Stimulated activated CD8-positive, alpha-beta memory T cell treated with anti-CD3 and anti-CD28 coated beads, Interleukin-15, amount 100 ng/mL, for 4 hours (primary cell): ENCODE measurements around the gene PLEKHF1.
"Not testable (repeated sequence)": the region's sequence is repeated elsewhere in the genome, so short reads cannot be mapped to it uniquely, and the experiment has no call there.

Experiments
- DNase-seq, 2 donors: peaks; one replicate each; pipeline ENCODE4 v3.0.0-alpha.2; 2020; ENCODE audit warnings: low read depth in 2 of 2

PLEKHF1 gene

DNA sequence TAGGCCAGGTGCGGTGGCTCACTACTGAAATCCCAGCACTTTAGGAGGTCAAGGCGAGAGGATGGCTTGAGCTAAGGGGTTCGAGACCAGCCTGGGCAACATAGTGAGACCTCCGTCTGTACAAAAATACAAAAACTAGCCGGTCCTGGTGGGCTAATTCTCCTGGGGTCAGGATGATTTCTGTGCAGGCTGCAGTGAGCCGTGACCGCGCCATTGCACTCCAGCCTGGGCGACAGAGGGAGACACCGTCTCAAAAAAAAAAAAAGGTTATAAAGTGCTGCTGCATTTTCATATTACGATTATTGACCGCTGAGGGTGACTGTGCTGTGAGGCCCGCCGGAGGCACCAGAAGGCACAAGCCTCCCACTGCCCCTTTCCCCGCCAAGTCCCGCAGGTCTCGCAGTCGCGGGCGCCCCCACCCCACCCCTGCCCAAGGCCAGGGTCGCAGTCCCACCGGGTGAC, 477 bp upstream of the PLEKHF1 start:
- DNase-seq: no peak

DNA sequence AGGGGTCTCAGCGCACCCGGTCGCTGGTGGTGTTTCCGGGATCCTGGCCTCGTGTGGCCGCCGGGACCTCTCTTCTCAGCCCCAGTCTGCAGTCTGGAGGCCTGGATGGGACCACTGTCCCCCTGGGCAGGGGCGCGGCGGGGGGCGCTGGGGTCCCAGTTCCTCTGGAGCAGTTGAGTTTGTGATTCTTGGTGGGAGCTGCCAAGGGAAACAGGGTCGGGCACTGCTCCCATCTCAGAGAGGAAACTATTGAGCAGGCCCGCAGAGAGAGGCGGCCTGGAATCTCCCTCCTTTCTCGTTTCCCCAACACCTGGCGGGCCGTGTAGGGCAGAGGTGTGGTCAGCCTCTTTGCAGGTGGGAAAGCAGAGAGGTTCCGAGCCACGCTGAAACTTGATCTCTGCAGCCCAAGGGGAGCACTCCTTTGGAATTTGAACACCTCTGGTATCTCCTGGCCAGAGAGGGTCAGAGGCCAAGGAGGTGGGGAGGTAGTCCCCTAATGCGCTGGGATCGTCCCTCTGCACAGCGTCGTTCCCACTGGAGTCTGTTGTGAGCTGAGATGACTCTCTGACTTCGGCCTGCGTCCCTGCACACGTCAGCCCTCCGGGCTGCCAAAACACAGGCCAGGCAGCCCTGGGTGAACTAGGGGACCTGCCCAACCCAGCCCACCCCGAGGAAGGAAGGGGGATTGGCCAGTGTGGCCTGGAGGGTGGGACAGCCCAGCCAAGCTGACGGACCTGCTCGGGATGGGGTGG, 741 bp downstream of the PLEKHF1 start:
- no peak for DNase-seq

DNA sequence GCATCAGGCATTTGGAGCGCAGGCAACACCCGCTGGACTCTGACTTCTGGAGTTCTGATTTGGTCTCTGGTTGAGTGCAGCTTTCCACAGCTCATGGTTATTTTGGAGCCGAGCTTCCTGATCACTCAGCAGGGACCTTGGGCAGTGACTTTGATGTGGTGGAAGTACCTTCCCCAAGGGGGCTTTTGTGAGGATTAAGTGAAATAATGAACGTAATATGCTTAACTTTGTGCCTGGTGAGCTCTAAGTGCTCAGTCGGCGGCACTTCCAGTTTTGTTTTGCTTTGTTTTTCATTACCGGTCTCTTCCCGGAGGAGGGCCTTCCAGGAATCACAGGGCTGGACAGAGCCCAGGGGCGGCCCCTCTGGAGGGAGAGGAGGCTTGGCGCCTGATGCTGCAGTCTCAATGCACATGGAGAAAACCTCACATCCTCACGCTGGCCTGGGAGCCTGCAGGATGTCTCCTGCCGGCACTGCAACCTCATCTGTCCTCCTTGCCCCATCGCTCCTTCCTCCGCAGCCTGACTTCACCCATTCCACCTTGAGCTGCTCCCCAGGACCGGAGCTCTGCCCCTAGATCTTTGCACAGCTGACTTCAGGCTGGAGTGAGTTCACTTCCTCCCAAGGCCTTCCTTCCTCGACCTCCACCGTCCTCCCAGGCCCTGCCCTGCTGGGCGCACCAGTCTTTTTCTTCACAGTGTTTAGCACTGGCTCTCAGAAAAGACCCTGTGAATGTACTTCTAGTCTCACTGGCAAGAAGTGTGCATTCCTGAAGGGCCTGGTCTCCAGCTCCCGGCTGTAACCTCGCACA, 1.5 kb downstream of the PLEKHF1 start:
- DNase-seq: no peak

DNA sequence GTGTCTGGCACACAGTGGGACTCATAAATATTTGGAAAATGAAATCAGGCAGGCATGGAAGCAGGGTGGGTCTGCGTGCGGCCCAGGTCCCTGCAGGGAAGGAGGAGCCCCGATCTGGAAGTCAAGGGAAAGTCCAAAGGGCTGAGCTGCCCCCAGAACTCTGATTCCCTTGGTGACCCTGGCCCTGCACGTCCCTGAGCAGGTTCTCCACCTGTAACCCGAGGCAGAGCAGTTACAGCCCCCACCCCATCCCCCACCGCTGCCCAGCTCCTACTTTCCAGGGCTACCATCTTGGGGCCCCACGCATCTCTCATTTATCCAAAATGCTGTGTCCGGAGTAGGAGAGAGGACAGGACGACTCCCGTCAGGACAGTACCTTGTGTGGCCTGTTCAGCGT, 2.1 kb downstream of the PLEKHF1 start:
- no peak for DNase-seq

DNA sequence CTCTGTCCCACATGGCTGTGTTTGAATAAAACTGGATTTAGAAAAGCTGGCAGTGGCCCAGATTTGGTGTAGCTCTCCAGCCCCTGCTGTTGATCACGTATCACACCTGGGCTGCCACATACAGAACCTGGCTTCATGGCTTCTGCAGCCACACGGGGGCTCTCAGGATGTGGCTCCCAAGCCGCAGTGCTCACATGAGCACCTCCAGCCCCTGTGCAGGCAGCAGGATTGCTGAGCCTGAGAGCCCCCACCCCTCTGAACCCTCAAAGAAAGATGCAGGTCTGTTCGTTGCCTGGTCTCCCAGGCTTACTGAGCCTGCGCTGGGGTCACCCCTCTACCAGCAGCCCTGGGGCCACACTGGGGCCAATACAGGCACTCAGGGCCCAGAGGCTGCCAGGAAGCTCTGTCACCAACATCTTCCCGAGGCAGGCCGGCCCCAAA, 2.7 kb downstream of the PLEKHF1 start:
- DNase-seq: no peak

DNA sequence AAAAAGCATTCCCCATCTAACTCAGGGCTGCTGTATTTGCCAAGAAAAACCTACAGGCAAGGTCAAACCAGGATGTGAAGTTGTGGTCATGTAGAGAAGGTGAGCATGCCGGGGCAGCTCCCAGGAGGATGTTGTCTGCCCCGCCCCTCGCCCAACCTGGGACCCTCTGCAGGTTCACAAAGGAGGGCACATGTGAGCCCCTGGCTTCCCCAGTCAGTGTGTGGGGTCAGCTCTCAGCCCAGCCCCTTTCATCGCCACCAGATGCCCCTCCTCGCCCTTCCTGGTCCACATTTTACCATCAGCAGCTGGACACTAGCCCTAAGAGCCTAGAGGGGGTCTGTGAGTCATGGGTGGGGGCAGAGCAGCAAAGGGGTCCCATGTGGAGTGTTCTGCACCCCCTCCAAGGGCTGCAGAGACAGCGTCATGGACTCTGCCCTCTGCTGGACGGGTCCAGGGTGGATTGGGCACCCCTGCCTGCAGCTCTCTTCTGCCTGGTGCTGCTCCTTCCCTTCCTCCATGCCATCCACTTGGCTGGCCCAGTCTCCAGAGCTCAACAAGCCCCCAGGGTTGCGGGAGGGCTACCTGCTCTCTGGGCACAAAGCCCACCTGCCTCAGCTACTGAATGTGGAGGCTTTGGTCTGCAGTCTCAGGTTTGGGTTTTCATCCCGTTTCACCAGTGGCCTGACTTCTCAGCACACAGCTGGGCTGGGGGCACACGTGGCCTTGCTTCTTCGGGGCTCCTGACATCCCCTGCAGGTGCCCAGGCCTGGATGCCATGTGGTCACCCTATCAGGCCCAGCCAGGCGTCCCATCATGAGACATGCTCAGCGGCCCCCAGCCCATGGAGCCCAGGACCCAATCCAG, 3.7 kb downstream of the PLEKHF1 start:
- no peak for DNase-seq

DNA sequence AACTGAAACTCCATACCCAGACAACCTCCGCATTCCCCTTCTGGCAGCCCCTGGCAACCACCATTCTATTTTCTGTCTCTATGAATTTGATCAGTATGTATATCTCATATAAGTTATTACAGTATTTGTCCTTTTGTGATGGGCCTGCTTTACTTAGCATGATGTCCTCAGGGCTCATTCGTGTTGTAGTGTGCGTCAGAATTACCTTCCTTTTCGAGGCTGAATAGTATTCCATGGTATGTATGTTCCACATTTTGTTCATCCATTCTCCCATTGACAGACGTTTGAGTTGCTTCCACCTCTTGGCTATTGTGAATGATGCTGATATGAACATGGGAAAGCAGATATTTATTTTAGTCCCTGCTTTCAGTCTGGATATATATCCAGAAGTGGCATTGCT, 5.0 kb downstream of the PLEKHF1 start:
- DNase-seq: no peak

DNA sequence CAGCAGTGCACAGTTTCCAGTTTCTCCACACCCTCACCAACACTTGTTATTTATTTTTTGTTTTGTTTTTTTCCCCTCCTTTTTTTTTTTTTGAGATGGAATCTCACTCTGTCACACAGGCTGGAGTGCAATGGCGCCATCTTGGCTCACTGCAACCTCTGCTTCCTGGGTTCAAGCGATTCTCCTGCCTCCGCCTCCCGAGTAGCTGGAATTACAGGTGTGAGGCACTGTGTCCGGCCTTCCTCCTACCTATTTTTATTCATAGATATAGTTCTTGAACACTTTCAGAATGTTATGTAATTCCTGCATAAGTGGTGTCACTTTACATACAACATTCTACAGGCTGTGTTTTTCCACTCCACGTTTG, 5.7 kb downstream of the PLEKHF1 start:
- not testable (repeated sequence) for DNase-seq

DNA sequence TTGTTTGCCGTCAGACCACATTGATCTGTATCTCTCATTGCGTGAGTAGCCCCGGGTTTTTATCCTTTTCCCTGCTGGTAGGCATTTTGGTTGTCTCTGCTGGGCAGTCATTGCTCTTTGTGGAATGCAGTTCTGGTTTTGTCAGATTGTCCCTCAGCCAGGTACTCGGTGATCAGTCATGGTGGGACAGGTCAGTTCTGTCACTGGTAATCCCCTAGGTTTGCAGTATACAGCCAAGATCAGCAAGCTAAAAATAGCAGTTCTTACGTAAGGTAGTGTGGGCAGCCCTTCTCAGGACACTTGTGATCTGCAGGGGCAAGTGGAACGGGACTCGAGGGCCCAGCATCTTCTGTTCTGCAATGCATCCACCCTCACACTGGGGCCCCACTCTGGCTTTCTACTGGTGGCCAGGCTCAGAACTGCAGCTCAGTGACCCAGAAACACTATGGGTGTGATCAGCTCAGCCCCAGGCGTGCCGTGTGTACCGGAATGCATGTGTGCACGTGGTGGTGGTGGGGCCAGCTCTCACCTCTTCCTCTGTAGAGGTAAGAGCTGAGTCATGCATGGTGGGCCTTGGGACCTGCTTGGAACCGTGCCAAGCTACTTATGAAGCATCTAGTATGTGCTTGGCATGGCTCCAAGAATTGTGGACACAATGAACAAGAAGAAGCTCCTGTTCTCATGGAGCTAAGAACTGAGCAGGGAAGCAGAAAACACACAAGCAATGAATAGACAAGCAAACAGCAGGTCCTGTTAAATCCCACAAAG, 6.3 kb downstream of the PLEKHF1 start:
- DNase-seq: peak; percentile 77 to 87

DNA sequence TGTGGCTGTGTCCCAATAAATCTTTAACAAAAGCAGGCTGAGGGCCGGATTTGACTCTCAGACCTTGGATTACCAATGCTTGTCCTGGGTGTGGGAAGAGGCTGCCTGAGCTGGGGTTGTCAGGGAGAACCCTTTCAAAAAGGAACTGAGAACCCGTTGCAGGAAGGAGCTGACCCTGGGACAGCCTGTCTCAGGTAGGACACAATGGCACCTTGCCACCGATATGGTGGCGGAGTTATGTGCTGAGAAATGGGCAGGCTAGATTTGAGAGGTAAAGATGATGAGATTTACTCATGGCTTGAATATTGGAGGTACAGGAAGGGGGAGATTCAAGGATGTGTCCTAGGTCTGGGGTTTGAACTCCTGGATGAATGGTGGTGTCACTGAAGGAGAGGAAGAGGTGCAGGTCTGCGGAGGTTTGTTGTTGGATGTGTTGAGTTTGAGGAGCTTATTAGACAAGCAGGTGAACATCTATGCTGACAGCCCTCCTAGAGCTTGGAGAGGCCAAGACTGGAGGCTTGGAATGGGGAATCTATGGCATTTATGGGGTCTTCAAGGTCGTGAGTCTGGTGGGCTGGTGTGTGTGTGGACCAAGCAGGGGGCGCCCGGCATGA, 7.2 kb downstream of the PLEKHF1 start:
- no peak for DNase-seq

DNA sequence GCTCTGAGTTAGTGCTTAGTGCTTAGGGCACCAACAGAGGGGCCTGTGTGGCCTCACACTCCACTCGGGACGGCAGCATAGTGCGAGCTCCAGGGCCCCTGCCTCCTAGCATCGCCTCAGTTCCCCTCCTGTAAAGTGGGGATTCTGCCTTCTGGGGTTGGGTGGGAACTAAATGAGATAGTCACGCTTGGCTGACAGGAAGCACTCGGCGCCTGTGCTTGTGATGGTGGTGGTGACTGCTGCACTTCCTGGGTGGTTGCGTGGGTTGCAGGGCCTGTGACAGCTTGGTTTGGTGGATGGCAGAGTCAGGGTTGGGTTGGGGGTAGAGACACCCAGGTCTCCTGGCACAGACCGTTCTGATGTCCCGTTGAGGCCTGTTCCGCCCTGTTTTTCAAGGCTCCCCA, 7.7 kb downstream of the PLEKHF1 start:
- peak; percentile 79 to 88 for DNase-seq

DNA sequence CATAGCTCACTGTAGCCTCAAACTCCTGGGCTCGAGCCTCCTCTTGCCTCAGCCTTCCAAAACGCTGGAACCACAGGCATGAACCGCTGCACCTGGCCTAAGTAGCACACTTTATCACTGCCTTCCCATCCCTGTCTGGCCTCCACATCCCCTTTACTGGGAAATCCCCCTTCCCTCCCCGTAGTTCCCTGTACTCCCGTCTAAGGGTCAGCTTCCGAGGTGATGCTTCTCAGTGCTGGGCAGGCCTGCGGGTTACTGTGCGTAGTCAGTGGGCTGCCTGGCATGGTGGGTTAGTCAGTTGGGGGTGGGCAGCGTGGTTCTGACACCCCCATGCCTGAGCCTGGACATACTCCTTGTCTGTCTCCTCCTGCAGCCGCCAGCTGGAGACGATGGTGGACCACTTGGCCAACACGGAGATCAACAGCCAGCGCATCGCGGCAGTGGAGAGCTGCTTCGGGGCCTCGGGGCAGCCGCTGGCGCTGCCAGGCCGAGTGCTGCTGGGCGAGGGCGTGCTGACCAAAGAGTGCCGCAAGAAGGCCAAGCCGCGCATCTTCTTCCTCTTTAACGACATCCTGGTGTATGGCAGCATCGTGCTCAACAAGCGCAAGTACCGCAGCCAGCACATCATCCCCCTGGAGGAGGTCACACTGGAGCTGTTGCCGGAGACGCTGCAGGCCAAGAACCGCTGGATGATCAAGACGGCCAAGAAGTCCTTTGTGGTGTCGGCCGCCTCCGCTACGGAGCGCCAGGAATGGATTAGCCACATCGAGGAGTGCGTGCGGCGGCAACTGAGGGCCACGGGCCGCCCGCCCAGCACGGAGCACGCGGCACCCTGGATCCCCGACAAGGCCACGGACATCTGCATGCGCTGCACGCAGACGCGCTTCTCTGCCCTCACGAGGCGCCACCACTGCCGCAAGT, 8.4 kb downstream of the PLEKHF1 start:
- DNase-seq: no peak

DNA sequence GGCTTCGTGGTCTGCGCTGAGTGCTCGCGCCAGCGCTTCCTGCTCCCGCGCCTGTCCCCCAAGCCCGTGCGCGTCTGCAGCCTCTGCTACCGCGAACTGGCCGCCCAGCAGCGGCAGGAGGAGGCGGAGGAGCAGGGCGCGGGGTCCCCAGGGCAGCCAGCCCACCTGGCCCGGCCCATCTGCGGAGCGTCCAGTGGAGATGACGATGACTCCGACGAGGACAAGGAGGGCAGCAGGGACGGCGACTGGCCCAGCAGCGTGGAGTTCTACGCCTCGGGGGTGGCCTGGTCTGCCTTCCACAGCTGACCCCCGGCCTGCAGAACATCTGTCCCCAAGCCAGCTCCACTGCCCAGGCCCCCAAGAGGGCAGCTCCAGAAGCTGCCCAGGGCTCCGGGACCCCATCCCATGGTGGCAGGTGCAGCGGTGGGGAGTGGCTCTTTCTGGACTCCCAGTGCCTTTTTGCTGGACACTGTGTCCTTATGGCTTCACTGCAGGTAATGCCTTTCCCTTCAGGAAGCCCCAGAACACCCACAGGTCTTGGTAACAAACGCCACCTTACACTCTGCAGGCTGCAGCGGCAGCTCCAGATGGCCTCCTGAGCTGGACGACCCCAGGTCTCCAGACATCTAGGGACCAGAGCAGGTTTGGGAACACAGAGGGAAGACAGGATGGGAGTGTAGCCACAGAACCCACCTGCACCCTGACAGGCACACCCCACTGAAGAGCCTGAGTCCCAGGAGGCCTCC, 9.3 kb downstream of the PLEKHF1 start:
- no peak for DNase-seq

DNA sequence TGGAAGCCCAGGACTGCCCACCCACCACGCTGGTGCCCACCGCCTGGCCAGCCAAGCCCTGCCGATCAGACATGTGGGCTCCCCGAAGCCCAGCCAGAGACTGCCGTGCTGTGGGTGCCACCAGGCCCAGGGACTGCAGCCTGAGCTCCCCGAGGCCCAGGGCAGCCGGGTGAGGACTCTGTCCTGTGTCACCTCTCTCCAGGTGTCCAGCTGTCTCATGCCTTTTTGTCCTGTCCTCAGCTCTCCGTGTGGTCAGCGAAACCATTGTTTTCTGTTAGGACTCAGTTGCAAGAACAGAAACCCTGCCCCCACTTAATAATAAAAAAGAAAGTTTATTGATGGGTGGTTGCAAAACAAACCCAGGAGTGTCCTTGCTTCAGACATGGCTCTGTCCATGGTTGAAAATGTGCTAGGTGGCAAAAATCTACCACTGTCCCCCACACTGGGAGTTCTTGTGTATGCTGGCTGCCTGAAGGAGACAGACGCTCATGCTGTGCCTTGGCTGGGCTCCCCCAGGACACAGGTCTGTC, 9.9 kb downstream of the PLEKHF1 start:
- no peak for DNase-seq

DNA sequence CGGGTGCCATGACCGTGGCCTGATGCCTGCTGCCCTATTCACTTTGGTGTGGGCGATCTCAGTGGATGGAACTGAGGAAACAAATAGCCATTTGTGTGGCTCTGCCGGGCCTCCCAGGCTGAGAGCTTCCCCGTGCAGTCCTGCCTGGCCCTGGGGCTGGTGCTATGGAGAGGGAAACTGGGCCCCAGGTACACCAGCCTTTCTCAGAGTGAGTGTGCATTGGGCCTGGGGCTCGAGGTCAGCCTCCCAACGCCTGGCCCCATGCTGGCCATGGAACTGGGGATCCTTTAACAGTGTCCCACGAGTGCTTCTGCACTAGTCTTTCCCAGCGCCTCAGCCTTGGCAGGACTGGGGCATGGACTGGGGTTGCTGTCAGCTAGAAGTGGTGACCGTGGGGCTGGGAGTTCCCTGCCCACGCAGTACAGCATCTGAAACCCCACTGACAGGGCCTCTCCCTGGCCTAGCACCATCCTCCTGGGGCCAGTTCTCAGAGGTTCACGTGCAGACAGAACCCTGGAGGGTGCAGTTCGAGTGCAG, 10.5 kb downstream of the PLEKHF1 start:
- no peak for DNase-seq

DNA sequence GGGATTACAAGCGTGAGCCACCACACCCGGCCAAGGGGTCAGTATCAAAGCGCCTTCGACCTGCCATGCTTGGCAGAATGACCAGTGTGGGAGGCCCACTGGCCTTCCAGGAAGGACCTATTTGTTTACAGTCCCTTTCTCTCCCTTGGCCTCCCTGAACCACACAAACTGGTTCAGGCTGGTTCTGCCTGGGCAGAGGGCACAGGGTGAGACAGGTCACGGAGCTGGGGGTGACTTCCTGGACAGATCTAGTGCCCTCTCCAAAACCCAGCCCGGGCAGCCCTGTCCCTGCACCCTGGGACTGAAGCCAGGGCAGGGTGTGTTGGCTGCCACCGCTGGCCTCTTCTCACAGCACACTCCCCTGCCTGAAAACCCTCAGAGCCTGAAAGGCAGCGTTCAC, 11.3 kb downstream of the PLEKHF1 start:
- DNase-seq: no peak

DNA sequence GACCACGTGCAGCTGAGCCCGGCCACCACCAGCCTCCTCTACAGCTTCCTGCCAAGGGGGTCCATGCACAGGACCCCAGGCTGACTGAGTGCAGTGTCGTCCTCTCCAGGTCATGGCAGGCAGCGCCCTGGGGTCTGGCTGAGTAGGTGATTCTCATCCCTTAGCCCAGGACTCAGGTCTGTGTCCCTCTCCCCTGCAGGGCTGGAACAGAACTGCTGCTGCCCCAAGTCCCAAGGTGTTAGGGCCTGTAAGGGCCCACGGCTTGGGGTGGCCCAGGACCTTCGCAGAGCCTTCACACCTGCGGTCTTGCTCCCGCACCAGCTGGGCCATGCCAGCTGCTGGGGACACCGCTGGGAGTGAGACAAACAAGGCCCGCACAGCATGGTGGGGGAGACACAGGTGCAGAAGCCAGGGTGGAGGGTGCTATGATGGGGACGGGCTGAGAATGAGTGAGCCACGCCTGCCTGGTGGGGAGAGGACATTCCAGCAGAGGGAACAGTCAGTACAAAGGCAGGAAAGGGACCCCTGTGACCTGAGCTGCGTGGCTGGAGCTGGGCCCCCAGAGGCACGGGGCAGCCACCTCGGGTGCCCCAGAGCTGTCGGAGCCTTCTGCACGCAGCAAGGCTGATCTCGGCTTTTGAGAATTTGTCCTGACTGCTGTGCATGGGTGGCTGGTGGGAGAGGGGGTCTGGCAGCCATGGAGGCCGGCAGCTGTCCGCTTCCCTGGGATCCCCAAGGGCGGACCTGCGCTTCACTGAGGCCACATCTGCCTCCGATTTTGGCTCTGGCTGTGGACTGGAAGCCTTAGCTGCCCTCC, 11.9 kb downstream of the PLEKHF1 start:
- DNase-seq: no peak
